Mesothelial cell of epicardium (in vitro differentiated cells): ENCODE data around the gene SOX21. TPM values are rescaled to one million over a fixed set of nuclear protein-coding genes. Genes with fewer than 3 reads are reported as not detected.

Experiments used
- DNase-seq, 2 experiments: peaks; one replicate each; pipeline ENCODE4 v3.0.0; 2021; ENCODE audit warnings: low spot score in 2 of 2; ENCODE audit not compliant: unreplicated experiment in 2 of 2
- H3K27ac Mint-ChIP-seq: 2 replicates; pipeline ENCODE4 v1.8.0; 2021; ENCODE audit warnings: mixed read lengths
- H3K27me3 Mint-ChIP-seq: 2 replicates; pipeline ENCODE4 v1.8.0; 2021; ENCODE audit warnings: low read depth, mixed read lengths
- H3K36me3 Mint-ChIP-seq: 2 replicates; pipeline ENCODE4 v1.8.0; 2021; ENCODE audit warnings: mixed read lengths
- H3K4me1 Mint-ChIP-seq: 2 replicates; pipeline ENCODE4 v1.8.0; 2021; ENCODE audit warnings: mixed read lengths
- H3K4me3 Mint-ChIP-seq: 2 replicates; pipeline ENCODE4 v1.8.0; 2021; ENCODE audit warnings: mild to moderate bottlenecking, moderate library complexity, mixed read lengths
- H3K9me3 Mint-ChIP-seq: 2 replicates; pipeline ENCODE4 v1.8.0; 2021; ENCODE audit warnings: mixed read lengths
- CTCF ChIP-seq: fragments of 200-600 bp; sonication (generic); IDR thresholded peaks from one replicate; pipeline ENCODE4 v1.5.0; 2021; ENCODE audit warnings: antibody characterized with exemption; ENCODE audit not compliant: unreplicated experiment
- total RNA-seq: library from RNA; stranded (reverse); gene quantifications from 3 replicates; pipeline ENCODE4 v1.2.1, GENCODE V29; 2021

SOX21 gene
- total RNA-seq, 1 donor from 2014 or later: not detected

- no peak for TF ChIP-seq CTCF
- no peak overlapping the region for H3K27ac Mint-ChIP-seq
- H3K4me3 Mint-ChIP-seq: no peak overlapping the region
- H3K36me3 Mint-ChIP-seq: no peaks in the 10 kb centered on the region
- H3K9me3 Mint-ChIP-seq: no peaks in the 10 kb centered on the region
- DNase-seq: no peak
- peaks cover 65% of the 10 kb centered on the region for H3K27me3 Mint-ChIP-seq
- H3K4me1 Mint-ChIP-seq: peaks cover 8% of the 10 kb centered on the region
These were observed 16.2 kb downstream of the SOX21 start for GRCh38 chr13:94696171-94696570.

GRCh38 chr13:94692030-94692429 lies 20.3 kb downstream of the SOX21 start:
- H3K27ac Mint-ChIP-seq: no peak overlapping the region
- no peak for DNase-seq
- no peak for TF ChIP-seq CTCF
- H3K4me3 Mint-ChIP-seq: no peak overlapping the region
- H3K9me3 Mint-ChIP-seq: peaks cover 4% of the 10 kb centered on the region
- H3K36me3 Mint-ChIP-seq: no peaks in the 10 kb centered on the region
- peaks cover 44% of the 10 kb centered on the region for H3K27me3 Mint-ChIP-seq
- no peaks in the 10 kb centered on the region for H3K4me1 Mint-ChIP-seq

DNA sequence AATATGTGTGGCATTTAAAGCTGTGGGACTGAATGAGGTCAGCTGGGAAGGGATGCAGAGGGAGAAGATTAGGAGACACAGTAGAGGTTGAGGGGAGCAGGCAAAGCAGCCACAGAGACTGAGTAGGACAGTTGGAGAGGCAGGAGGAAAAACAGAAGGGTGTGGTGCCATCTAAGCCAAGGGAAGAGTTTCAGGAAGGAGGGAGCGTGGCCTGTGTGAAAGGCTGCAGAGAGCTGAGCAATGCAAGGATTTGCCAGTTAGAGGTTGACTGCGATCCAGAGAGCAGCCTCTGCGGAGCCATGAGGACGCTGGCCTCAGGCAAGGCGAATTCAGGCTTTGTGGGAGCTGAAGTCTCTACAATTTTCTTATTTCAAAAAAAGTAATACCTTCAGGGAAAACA lies 28.9 kb downstream of the SOX21 start:
- DNase-seq: no peak
- Mint-ChIP-seq H3K27ac (no peak overlapping the region), H3K27me3 (peaks cover 32% of the 10 kb centered on the region), H3K4me3 (no peak overlapping the region), H3K4me1 (no peaks in the 10 kb centered on the region), H3K9me3 (peaks cover 4% of the 10 kb centered on the region), H3K36me3 (no peaks in the 10 kb centered on the region)
- TF ChIP-seq CTCF: no peak

GRCh38 chr13:94682229-94682628 lies 30.1 kb downstream of the SOX21 start:
- H3K27ac Mint-ChIP-seq: no peak overlapping the region
- TF ChIP-seq CTCF: no peak
- H3K4me3 Mint-ChIP-seq: no peak overlapping the region
- H3K36me3 Mint-ChIP-seq: no peaks in the 10 kb centered on the region
- H3K4me1 Mint-ChIP-seq: no peaks in the 10 kb centered on the region
- DNase-seq: no peak
- peaks cover 4% of the 10 kb centered on the region for H3K9me3 Mint-ChIP-seq
- H3K27me3 Mint-ChIP-seq: peaks cover 34% of the 10 kb centered on the region

DNA sequence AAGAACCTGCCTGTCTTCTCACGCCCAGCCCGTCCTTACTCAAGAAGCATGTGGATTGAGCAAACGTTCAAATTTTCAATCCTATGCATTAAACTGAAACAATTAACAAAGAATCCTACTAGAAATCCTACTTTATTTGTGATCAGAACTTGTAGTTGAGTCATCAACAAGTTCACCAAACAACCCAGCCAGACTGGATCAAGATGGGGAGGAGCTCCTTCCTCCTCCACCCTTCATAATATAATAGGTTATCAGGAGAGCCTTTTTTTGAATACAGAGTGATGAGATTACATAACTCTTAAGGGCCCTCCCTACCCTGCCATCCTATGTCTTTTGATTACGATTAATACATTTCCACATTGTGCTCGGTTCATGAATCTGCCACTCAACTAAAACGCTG lies 32.7 kb downstream of the SOX21 start:
- Mint-ChIP-seq H3K4me3 (no peak overlapping the region), H3K27me3 (peaks cover 53% of the 10 kb centered on the region), H3K27ac (no peak overlapping the region), H3K4me1 (no peaks in the 10 kb centered on the region), H3K36me3 (no peaks in the 10 kb centered on the region), H3K9me3 (peaks cover 4% of the 10 kb centered on the region)
- no peak for DNase-seq
- TF ChIP-seq CTCF: no peak

DNA sequence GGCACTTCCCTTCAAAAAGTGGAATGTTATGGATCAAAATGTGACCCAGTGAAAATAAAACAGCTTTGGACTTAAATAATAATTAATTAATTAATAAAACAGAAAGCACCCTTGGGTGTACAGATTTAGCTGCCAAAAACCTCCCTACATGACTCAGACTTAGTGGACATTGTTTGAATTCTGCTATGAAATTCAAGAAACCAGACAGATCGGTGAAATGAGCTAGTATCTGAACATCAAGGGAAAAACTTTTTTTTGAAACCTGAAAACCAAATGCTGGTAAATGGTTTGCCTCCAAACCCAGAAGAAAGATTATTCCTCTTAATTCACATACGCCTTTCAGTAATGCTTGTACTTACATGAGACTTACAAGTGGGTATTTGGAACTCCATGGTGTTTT lies 33.5 kb downstream of the SOX21 start:
- DNase-seq: no peak
- Mint-ChIP-seq H3K27ac (no peak overlapping the region), H3K4me1 (peaks cover 3% of the 10 kb centered on the region), H3K36me3 (no peaks in the 10 kb centered on the region), H3K9me3 (peaks cover 4% of the 10 kb centered on the region), H3K4me3 (no peak overlapping the region), H3K27me3 (peaks cover 53% of the 10 kb centered on the region)
- no peak for TF ChIP-seq CTCF
